Measurements from ENCODE around the gene IFNGR1.

DNA sequence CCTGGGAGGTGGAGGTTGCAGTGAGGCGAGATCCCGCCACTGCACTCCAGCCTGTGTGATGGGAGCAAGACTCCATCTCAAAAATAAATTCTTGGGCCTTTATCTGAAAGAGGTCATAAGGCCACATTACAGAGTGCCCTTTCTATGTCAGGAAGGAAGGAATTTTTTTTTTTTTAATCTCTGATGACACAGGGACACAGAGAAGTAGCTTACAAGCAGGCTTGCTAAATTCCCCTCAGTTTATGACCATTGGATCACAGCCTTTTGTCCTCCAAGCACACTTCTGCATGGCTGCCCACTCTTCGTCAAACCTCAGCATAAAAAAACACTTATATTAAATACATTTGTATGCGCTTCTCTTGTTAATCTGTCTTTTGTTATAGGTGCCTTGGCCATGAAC, 7.5 kb upstream of the IFNGR1 start:
- TF ChIP-seq POLR2AphosphoS5 (IDR thresholded peaks at IDR 0.05; ENCODE audit: low read depth, low read length) (no peak), SIN3A (IDR thresholded peaks at IDR 0.05; ENCODE audit: borderline replicate concordance, insufficient read depth, low read length) (no peak), TAF1 (IDR thresholded peaks at IDR 0.05; ENCODE audit: borderline replicate concordance, insufficient read depth, low read length) (no peak)
- TF ChIP-seq, protein P1, sequence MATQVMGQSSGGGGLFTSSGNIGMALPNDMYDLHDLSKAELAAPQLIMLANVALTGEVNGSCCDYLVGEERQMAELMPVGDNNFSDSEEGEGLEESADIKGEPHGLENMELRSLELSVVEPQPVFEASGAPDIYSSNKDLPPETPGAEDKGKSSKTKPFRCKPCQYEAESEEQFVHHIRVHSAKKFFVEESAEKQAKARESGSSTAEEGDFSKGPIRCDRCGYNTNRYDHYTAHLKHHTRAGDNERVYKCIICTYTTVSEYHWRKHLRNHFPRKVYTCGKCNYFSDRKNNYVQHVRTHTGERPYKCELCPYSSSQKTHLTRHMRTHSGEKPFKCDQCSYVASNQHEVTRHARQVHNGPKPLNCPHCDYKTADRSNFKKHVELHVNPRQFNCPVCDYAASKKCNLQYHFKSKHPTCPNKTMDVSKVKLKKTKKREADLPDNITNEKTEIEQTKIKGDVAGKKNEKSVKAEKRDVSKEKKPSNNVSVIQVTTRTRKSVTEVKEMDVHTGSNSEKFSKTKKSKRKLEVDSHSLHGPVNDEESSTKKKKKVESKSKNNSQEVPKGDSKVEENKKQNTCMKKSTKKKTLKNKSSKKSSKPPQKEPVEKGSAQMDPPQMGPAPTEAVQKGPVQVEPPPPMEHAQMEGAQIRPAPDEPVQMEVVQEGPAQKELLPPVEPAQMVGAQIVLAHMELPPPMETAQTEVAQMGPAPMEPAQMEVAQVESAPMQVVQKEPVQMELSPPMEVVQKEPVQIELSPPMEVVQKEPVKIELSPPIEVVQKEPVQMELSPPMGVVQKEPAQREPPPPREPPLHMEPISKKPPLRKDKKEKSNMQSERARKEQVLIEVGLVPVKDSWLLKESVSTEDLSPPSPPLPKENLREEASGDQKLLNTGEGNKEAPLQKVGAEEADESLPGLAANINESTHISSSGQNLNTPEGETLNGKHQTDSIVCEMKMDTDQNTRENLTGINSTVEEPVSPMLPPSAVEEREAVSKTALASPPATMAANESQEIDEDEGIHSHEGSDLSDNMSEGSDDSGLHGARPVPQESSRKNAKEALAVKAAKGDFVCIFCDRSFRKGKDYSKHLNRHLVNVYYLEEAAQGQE (IDR thresholded peaks at IDR 0.05; ENCODE audit: insufficient read depth in 1 of 2, low read depth in 2 of 2, low read length in 2 of 2), result no peak

All from PFSK-1 (cell line).